Thyroid gland (tissue), 4 donors: Measurements from ENCODE around the gene RPL27A.

Experiments
- CTCF ChIP-seq, 6 experiments: fragments of 200-600 bp in 3 of 6; fragments of 450-650 bp in 3 of 6; sonication (generic) in 3 of 6; IDR thresholded peaks; one replicate each; pipeline ENCODE4 v1.5.1; 2016 to 2019; ENCODE audit warnings: antibody characterized with exemption in 6 of 6, mild to moderate bottlenecking in 2 of 6, inconsistent platforms in 1 of 6, moderate library complexity in 1 of 6
- POLR2A ChIP-seq, 2 donors: fragments of 450-650 bp; IDR thresholded peaks; one replicate each; pipeline ENCODE4 v1.6.1; 2017; ENCODE audit warnings: antibody characterized with exemption in 2 of 2, mild to moderate bottlenecking in 2 of 2, moderate library complexity in 1 of 2

GRCh38 chr11:8691601-8692000 is 9.0 kb downstream of the RPL27A start:
- TF ChIP-seq POLR2A (IDR thresholded peaks at IDR 0.05) = no peak
- TF ChIP-seq CTCF (IDR thresholded peaks at IDR 0.05) = no peak
